Small intestine (tissue), 7 donors: ENCODE results near the gene MS4A15. TPM values are rescaled to one million over a fixed set of nuclear protein-coding genes. Genes with fewer than 3 reads are reported as not detected.

Experiments used
- DNase-seq, 2 donors: peaks; one replicate each; pipeline versions ENCODE4 v3.0.0 to v3.0.0-alpha.2; 2013
- FAIRE-seq: peaks from 2 replicates; lab custom pipeline; 2012; peaks lifted over from hg19 to GRCh38; lab: Jason Lieb, UNC
- H3K27ac ChIP-seq, 3 donors: one replicate each; pipeline ENCODE4 v1.5.1; 2013; ENCODE audit warnings: low read length in 2 of 3, mild to moderate bottlenecking in 2 of 3, control low read depth in 1 of 3, inconsistent platforms in 1 of 3, low read depth in 1 of 3, moderate library complexity in 1 of 3
- H3K27me3 ChIP-seq, 3 donors: one replicate each; pipeline ENCODE4 v1.6.1; 2013; ENCODE audit warnings: low read length in 3 of 3, inconsistent platforms in 1 of 3; ENCODE audit not compliant: control insufficient read depth in 3 of 3, insufficient read depth in 3 of 3
- H3K36me3 ChIP-seq, 3 donors: one replicate each; pipeline ENCODE4 v1.6.1; 2013; ENCODE audit warnings: low read length in 3 of 3, inconsistent platforms in 1 of 3, low read depth in 1 of 3, mild to moderate bottlenecking in 1 of 3, moderate library complexity in 1 of 3; ENCODE audit not compliant: control insufficient read depth in 3 of 3, insufficient read depth in 2 of 3
- H3K4me1 ChIP-seq, 3 donors: one replicate each; pipeline ENCODE4 v1.6.1; 2013; ENCODE audit warnings: low read length in 2 of 3, inconsistent platforms in 1 of 3, low read depth in 1 of 3, mild to moderate bottlenecking in 1 of 3, moderate library complexity in 1 of 3; ENCODE audit not compliant: control insufficient read depth in 3 of 3, insufficient read depth in 2 of 3
- H3K4me3 ChIP-seq, 3 donors: one replicate each; pipeline ENCODE4 v1.5.1; 2013; ENCODE audit warnings: low read length in 3 of 3, control low read depth in 1 of 3, inconsistent platforms in 1 of 3, low read depth in 1 of 3, mild to moderate bottlenecking in 1 of 3, moderate library complexity in 1 of 3
- H3K9me3 ChIP-seq, 2 donors: one replicate each; pipeline ENCODE4 v1.6.1; 2013; ENCODE audit warnings: low read depth in 1 of 2, low read length in 1 of 2; ENCODE audit not compliant: control insufficient read depth in 2 of 2, insufficient read depth in 1 of 2
- WGBS, 3 donors: extraction: QIAGEN DNeasy Blood & Tissue Kit; methylation state at CpG; one replicate each; pipeline ENCODE4 v1.1.7; 2013; 5-methylcytosine and 5-hydroxymethylcytosine counted together
- polyA plus RNA-seq, 4 donors: library from polyadenylated mRNA; stranded (reverse) in 3 of 4; unstranded in 1 of 4; fragments of 200-250 nt in 3 of 4; fragments of 120-200 nt in 1 of 4; gene quantifications; one replicate each; pipeline versions ENCODE4 v1.2.1 to v1.2.3, GENCODE V29; 2013
- donor health status: healthy with polysubstance abuse.
- donor health status: control.
- donor health status: control.
- donor health status: Bipolar disorder and iron deficiency.
- donor health status: healthy.

The MS4A15 gene
- polyA plus RNA-seq, 4 donors: 0.09 to 7.6 (median 5.1) TPM; not detected in 1

DNA sequence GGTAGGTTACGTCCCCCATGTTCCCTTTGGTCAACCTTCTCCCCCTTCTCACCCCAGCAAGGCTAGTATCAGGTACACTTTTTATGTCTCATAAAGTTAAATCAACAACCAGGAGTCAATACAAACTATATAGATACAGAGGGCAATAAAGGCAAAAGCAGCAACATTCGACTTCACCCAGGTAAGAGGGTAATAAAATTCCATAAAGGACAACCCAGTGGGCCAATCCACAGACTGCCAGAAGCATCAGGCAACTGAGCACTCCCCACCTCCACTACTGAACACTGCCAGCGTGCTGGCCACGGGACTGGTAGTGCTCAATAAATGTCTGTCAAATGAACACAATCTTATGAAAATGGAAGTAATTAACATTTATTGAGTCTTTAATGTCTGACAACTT is 37.3 kb upstream of the MS4A15 start:
- Histone ChIP-seq H3K4me3 (no peak overlapping the region), H3K4me1 (peaks cover 0 to 43% (median 11%) of the 10 kb centered on the region in 3 donors), H3K9me3 (peaks cover 0 to 31% of the 10 kb centered on the region in 2 donors), H3K27ac (peak overlapping the region in 2 of 3 donors; percentile 74 to 84), H3K36me3 (peaks cover 0 to 16% (median 4%) of the 10 kb centered on the region in 3 donors), H3K27me3 (peaks cover 0 to 3% (median 0%) of the 10 kb centered on the region in 3 donors)
- DNase-seq (peak; percentile 88 to 97), FAIRE-seq (no peak)
- 14 to 61% (median 35%) methylated on average over 4 of the region's 4 CpGs for WGBS, 3 donors

GRCh38 chr11:60720460-60720859 is 36.2 kb upstream of the MS4A15 start:
- Histone ChIP-seq H3K9me3 (peaks cover 0 to 24% of the 10 kb centered on the region in 2 donors), H3K27me3 (peaks cover 0 to 3% (median 0%) of the 10 kb centered on the region in 3 donors), H3K4me1 (peaks cover 0 to 45% (median 11%) of the 10 kb centered on the region in 3 donors), H3K27ac (peak overlapping the region in 2 of 3 donors; percentile 74 to 84), H3K36me3 (peaks cover 0 to 7% (median 2%) of the 10 kb centered on the region in 3 donors), H3K4me3 (no peak overlapping the region)
- WGBS, 3 donors: 82 to 83% (median 83%) methylated on average over 6 of the region's 6 CpGs
- FAIRE-seq: no peak
- DNase-seq: no peak

GRCh38 chr11:60724420-60724819 is 32.2 kb upstream of the MS4A15 start, which contains the start of gene MS4A18:
MS4A18 (plus strand) TSS chr11:60724720.
- 42 to 68% (median 52%) methylated on average over 3 of the region's 3 CpGs for WGBS, 3 donors
- Histone ChIP-seq H3K27ac (no peak within 1 kb of the TSS), H3K9me3 (peaks cover 0 to 4% of the 10 kb centered on the region in 2 donors), H3K4me3 (no peak within 1 kb of the TSS), H3K27me3 (no peaks in the 10 kb centered on the region), H3K4me1 (peaks cover 0 to 29% (median 4%) of the 10 kb centered on the region in 3 donors), H3K36me3 (no peaks in the 10 kb centered on the region)
- FAIRE-seq: no peak
- DNase-seq: peak in 1 of 2 donors; percentile 27

DNA sequence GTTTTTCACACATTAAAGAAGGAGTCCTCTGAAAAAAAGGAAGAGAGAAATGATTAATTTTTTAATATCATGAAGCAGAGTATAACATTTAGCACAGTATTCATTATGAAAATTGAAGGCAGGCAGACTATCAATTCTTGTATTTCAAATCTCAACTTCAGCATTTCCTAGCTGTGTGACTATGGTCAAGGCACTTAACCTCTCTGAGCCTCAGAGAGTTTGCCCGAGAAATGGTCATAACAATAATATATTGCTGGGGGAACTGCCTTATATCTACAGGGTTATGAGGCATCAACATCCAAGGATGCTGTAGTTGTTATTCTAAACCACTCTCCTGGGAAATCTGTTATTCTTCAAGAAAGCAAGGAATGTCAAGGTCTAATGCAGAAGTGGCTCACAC is 31.1 kb upstream of the MS4A15 start:
- Histone ChIP-seq H3K4me1 (peaks cover 0 to 19% (median 2%) of the 10 kb centered on the region in 3 donors), H3K36me3 (no peaks in the 10 kb centered on the region), H3K27me3 (no peaks in the 10 kb centered on the region), H3K4me3 (no peak overlapping the region), H3K27ac (no peak overlapping the region), H3K9me3 (no peaks in the 10 kb centered on the region)
- WGBS, 3 donors: 84 to 92% (median 89%) methylated on average over 1 of the region's 1 CpG
- FAIRE-seq: no peak
- DNase-seq: no peak

DNA sequence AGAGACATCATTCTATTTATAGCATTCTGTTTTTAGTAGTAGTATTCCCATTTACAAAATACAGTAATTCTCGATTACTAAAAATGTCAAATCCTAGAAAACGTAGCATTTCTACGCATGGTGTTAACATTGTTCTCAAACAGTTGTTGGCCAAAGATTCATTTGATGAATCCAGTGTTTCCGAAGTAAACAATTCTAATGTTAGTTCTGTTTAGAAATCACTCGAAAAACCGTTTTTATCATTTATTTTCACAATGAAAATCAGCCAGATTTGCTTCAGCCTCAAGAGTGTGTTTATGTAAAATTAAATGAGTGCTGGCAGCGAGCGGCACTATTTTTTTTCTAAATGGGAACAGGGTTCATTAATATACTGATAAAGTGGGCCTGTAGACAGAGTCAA is 25.1 kb upstream of the MS4A15 start:
- no peak overlapping the region for H3K4me3 ChIP-seq
- DNase-seq (no peak), FAIRE-seq (no peak)
- no peaks in the 10 kb centered on the region for H3K36me3 ChIP-seq
- H3K4me1 ChIP-seq: peaks cover 0 to 7% (median 0%) of the 10 kb centered on the region in 3 donors
- H3K9me3 ChIP-seq: peaks cover 0 to 12% of the 10 kb centered on the region in 2 donors
- 67 to 89% (median 83%) methylated on average over 8 of the region's 8 CpGs for WGBS, 3 donors
- no peaks in the 10 kb centered on the region for H3K27me3 ChIP-seq
- H3K27ac ChIP-seq: no peak overlapping the region

DNA sequence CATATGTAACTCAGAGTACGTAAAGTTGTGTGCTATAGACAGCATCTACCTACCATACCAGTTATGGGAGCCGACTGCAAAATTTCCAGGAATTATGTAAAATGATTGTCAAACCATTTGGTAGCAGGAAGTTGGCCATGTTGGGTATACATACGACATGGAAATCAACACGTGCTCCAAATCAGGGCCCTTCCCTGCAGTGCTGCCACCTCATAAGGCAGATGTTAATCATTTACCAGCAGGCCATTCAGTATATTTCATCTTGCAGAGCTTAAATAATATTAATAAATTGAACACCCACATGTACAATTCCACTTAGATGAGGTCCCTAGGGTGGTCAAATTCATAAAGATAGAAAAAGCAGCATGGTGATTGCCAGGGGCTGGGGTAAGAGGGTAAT is 22.4 kb upstream of the MS4A15 start:
- FAIRE-seq: no peak
- Histone ChIP-seq H3K9me3 (peaks cover 0 to 12% of the 10 kb centered on the region in 2 donors), H3K4me1 (peaks cover 0 to 4% (median 0%) of the 10 kb centered on the region in 3 donors), H3K27me3 (no peaks in the 10 kb centered on the region), H3K36me3 (no peaks in the 10 kb centered on the region), H3K27ac (no peak overlapping the region), H3K4me3 (no peak overlapping the region)
- peak; percentile 62 to 75 for DNase-seq
- WGBS, 3 donors: 54 to 76% (median 58%) methylated on average over 4 of the region's 4 CpGs

DNA sequence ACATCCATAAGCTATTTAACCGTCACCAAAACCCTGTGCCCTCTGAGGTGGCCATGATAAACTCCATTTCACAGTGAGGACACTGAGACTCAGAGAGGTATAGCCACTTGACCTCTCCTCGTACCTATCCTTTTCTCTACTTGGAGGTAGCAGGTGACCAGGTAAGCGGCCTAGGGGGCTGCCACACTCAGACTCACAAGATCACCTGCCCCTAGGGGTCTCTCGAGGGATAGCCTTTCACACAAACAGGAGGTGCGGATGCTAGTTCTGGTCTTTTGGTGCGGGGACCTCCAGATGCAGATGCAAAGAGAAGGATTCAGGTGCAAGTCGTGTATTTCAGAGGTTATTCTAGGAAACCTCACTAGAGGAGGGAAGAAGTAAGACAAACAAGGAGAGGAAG is 17.6 kb upstream of the MS4A15 start:
- Histone ChIP-seq H3K36me3 (no peaks in the 10 kb centered on the region), H3K27ac (no peak overlapping the region), H3K4me1 (peaks cover 0 to 17% (median 0%) of the 10 kb centered on the region in 3 donors), H3K9me3 (peaks cover 0 to 5% of the 10 kb centered on the region in 2 donors), H3K4me3 (no peak overlapping the region), H3K27me3 (no peaks in the 10 kb centered on the region)
- DNase-seq: no peak
- no peak for FAIRE-seq
- 79 to 87% (median 81%) methylated on average over 7 of the region's 7 CpGs for WGBS, 3 donors

DNA sequence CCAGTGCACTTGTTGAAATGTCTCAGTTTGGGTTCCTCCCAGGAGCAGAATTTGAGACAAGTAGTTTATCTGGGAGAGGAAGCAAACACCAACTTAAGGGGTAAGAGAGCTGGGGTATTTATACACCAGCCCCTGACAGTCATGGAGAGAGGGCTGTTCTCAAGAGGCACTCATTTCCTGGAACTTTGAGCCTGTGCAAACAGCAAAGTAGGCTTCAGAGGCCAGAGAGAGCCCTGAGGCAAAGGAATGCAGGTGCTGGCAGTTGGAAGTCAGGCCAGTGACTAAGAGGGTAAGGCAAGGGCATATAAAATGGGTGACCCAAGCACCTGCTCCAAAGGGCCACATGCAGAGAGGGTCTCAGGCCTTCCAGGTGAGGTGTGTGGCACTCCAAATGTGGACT is 16.1 kb upstream of the MS4A15 start:
- Histone ChIP-seq H3K36me3 (no peaks in the 10 kb centered on the region), H3K27ac (peak overlapping the region in 1 of 3 donors; percentile 52), H3K4me1 (peaks cover 0 to 14% (median 0%) of the 10 kb centered on the region in 3 donors), H3K27me3 (no peaks in the 10 kb centered on the region), H3K4me3 (no peak overlapping the region), H3K9me3 (peaks cover 0 to 5% of the 10 kb centered on the region in 2 donors)
- no peak for FAIRE-seq
- DNase-seq: peak in 1 of 2 donors; percentile 33

DNA sequence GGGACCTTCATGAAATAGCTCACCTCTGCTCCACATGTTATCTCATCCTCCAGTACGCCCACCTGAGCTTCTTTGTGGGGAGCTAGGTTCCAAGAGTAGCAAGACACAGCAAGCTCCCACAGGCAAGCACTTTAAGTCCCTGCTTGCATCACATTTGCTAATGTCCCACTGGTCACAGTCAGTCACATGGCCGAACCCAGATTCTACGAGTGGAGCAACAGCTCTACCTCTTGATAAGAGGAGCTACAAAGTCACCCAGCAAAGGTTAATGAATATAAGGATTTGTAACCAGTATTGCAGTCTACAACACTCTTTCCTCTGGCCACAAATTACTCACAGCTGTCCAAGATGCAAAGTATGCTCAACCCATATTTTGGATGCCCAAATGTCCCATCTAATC is 15.2 kb upstream of the MS4A15 start:
- DNase-seq (peak in 1 of 2 donors; percentile 63), FAIRE-seq (no peak)
- Histone ChIP-seq H3K27me3 (no peaks in the 10 kb centered on the region), H3K27ac (peak overlapping the region in 1 of 3 donors; percentile 52), H3K36me3 (no peaks in the 10 kb centered on the region), H3K9me3 (peaks cover 0 to 5% of the 10 kb centered on the region in 2 donors), H3K4me1 (peaks cover 0 to 14% (median 0%) of the 10 kb centered on the region in 3 donors), H3K4me3 (no peak overlapping the region)
- WGBS, 3 donors: 81 to 89% (median 86%) methylated on average over 3 of the region's 3 CpGs
